K562 (cell line): Measurements from ENCODE around the gene ZNF143. TPM values are rescaled to one million over a fixed set of nuclear protein-coding genes. Genes with fewer than 3 reads are reported as not detected.

ENCODE experiments used
- ATAC-seq: fragments of 200-7000 bp; cut with Tn5 transposase; 3 replicates; pipeline ENCODE4 v1.9.1; 2020; ENCODE audit warnings: moderate library complexity
- BruUV-seq: library from RNA; stranded (reverse); fragments of 400-500 nt; replicated peaks from 2 replicates; lab custom pipeline; 2021; lab: Mats Ljungman, UMichigan
- CTCF ChIA-PET: fragments of 300-600 bp; formaldehyde crosslinking; extraction: SDS; loops from one replicate; lab custom pipeline; 2021; ENCODE audit warnings: low intra/inter-chr PET ratio; lab: Yijun Ruan, JAX
- POLR2A ChIA-PET: fragments of 300-600, 350-650 bp; sonication (Branson Sonifier 250); formaldehyde crosslinking; extraction: SDS; loops from one replicate; lab custom pipeline; 2021; ENCODE audit warnings: antibody characterized with exemption, inconsistent platforms; lab: Yijun Ruan, JAX
- DNase-seq, 4 experiments: peaks; one replicate each; pipeline versions ENCODE4 v3.0.0 to v3.0.0-alpha.2; 2011 to 2018; ENCODE audit warnings: low spot score in 3 of 4, mixed read lengths in 3 of 4; ENCODE audit errors: extremely low read depth in 1 of 4
- FAIRE-seq: peaks from 2 replicates; lab custom pipeline; 2011; peaks lifted over from hg19 to GRCh38; lab: Jason Lieb, UNC
- H2AFZ ChIP-seq: 2 replicates; pipeline ENCODE4 v1.6.0; 2011; ENCODE audit warnings: low read depth, low read length, control low read depth, inconsistent platforms
- H3K27ac ChIP-seq: fragments of 200-600 bp; 3 replicates; pipeline ENCODE4 v1.8.0; 2011; ENCODE audit warnings: low read depth, mild to moderate bottlenecking, control low read depth, inconsistent platforms, low read length, moderate library complexity, mixed read lengths; ENCODE audit errors: extremely low read depth
- H3K27me3 ChIP-seq, 2 experiments: fragments of 300-600 bp in 1 of 2; 2 replicates in 1 of 2; 3 replicates in 1 of 2; pipeline versions ENCODE4 v1.6.0 to v1.8.0; 2011; ENCODE audit warnings: inconsistent platforms in 2 of 2, low read length in 2 of 2, mild to moderate bottlenecking in 1 of 2, mixed read lengths in 1 of 2, moderate library complexity in 1 of 2; ENCODE audit not compliant: control insufficient read depth in 2 of 2, insufficient read depth in 2 of 2
- H3K36me3 ChIP-seq: fragments of 300-600 bp; 3 replicates; pipeline ENCODE4 v1.8.0; 2011; ENCODE audit warnings: mild to moderate bottlenecking, low read length, inconsistent platforms; ENCODE audit not compliant: control insufficient read depth, insufficient read depth
- H3K4me1 ChIP-seq, 2 experiments: fragments of 200-600 bp in 1 of 2; replicated peaks in 1 of 2; 2 replicates in 1 of 2; 3 replicates in 1 of 2; pipeline versions ENCODE4 v1.5.1 to v1.8.0; 2011; ENCODE audit warnings: inconsistent platforms in 2 of 2, low read length in 2 of 2, mild to moderate bottlenecking in 1 of 2, mixed read lengths in 1 of 2, moderate library complexity in 1 of 2; ENCODE audit not compliant: control insufficient read depth in 2 of 2, insufficient read depth in 2 of 2
- H3K4me2 ChIP-seq: 2 replicates; pipeline ENCODE4 v1.6.1; 2011; ENCODE audit warnings: low read length, control low read depth, inconsistent platforms, mixed read lengths; ENCODE audit not compliant: insufficient read depth
- H3K4me3 ChIP-seq: fragments of 200-600 bp; sonication (generic), shearing (Covaris generic); 2 replicates; pipeline ENCODE4 v1.5.1; 2016; ENCODE audit warnings: control low read depth, inconsistent platforms
- H3K79me2 ChIP-seq: fragments of 200-600 bp; 3 replicates; pipeline ENCODE4 v1.8.0; 2011; ENCODE audit warnings: low read length, inconsistent platforms; ENCODE audit not compliant: control insufficient read depth, insufficient read depth
- H3K9ac ChIP-seq, 2 experiments: 2 replicates each; pipeline versions ENCODE4 v1.6.0 to v1.6.1; 2011; ENCODE audit warnings: low read depth in 2 of 2, low read length in 2 of 2, control low read depth in 1 of 2, inconsistent platforms in 1 of 2, mild to moderate bottlenecking in 1 of 2, mixed read lengths in 1 of 2; ENCODE audit not compliant: insufficient read depth in 1 of 2
- H3K9me1 ChIP-seq: one replicate; pipeline ENCODE4 v1.6.0; 2011; ENCODE audit warnings: inconsistent platforms, mild to moderate bottlenecking, low read length, moderate library complexity; ENCODE audit not compliant: control insufficient read depth, insufficient read depth
- H3K9me3 ChIP-seq: replicated peaks from 2 replicates; pipeline ENCODE4 v1.5.1; 2011; ENCODE audit warnings: low read depth, low read length, inconsistent platforms; ENCODE audit not compliant: control insufficient read depth, insufficient read depth
- H4K20me1 ChIP-seq: replicated peaks from 2 replicates; pipeline ENCODE4 v1.6.1; 2011; ENCODE audit warnings: low read length, inconsistent platforms, mixed read lengths; ENCODE audit not compliant: control insufficient read depth, insufficient read depth
- ILF3 ChIP-seq: fragments of 450-650 bp; IDR thresholded peaks from 2 replicates; pipeline ENCODE4 v1.6.1; 2018; ENCODE audit warnings: antibody characterized with exemption, mild to moderate bottlenecking, moderate library complexity, borderline replicate concordance
- MCM2 ChIP-seq: fragments of 450-650 bp; IDR thresholded peaks from 2 replicates; pipeline ENCODE4 v1.6.1; 2017; ENCODE audit warnings: low read depth, mild to moderate bottlenecking
- NFATC3 ChIP-seq: fragments of 450-650 bp; IDR thresholded peaks from 2 replicates; pipeline ENCODE4 v1.6.1; 2017; ENCODE audit warnings: mild to moderate bottlenecking
- PRPF4 ChIP-seq: fragments of 200-400 bp; formaldehyde crosslinking; IDR thresholded peaks from one replicate; pipeline ENCODE4 v1.6.1; 2017; ENCODE audit warnings: low read length, low read depth, mild to moderate bottlenecking; ENCODE audit not compliant: insufficient read depth, poor library complexity, severe bottlenecking
- SP2 ChIP-seq: IDR thresholded peaks from 2 replicates; pipeline ENCODE4 v1.6.1; 2011; ENCODE audit warnings: mild to moderate bottlenecking, low read depth, low read length, moderate library complexity; ENCODE audit not compliant: poor library complexity, severe bottlenecking; ENCODE audit errors: extremely low read depth
- YY1 ChIP-seq, 3 experiments: IDR thresholded peaks; 2 replicates each; pipeline ENCODE4 v1.6.1; 2011; ENCODE audit warnings: low read length in 2 of 3, mild to moderate bottlenecking in 2 of 3, moderate library complexity in 2 of 3, borderline replicate concordance in 1 of 3, control low read depth in 1 of 3, low read depth in 1 of 3; ENCODE audit not compliant: insufficient read depth in 3 of 3, insufficient replicate concordance in 2 of 3, control insufficient read depth in 1 of 3, insufficient read length in 1 of 3; ENCODE audit errors: extremely low read depth in 1 of 3
- ZNF12 ChIP-seq: sonication (generic); formaldehyde crosslinking; IDR thresholded peaks from 2 replicates; pipeline ENCODE4 v1.4.0; 2020; ENCODE audit warnings: mild to moderate bottlenecking, missing genetic modification reagents
- WGBS: fragments of 100-300 bp; shearing (Covaris generic); methylation state at CpG from one replicate; pipeline ENCODE4 v1.1.6; 2016; ENCODE audit warnings: low coverage, mixed read lengths; ENCODE audit not compliant: insufficient coverage; ENCODE audit errors: missing lambda C conversion rate; 5-methylcytosine and 5-hydroxymethylcytosine counted together
- in situ Hi-C: fragments of 300-500 bp; cut with MboI; formaldehyde crosslinking; loops from 4 replicates; pipeline ENCODE4 v1.15.0; 2018; ENCODE audit warnings: inconsistent platforms, mixed read lengths
- intact Hi-C: fragments of 100-400 bp; cut with micrococcal nuclease; formaldehyde crosslinking; loops from 2 replicates; pipeline ENCODE4 v1.14.2; 2022
- polyA plus RNA-seq, 8 experiments: library from polyadenylated mRNA; depleted of rRNA in 4 of 8; stranded (reverse) in 5 of 8; unstranded in 3 of 8; fragments of >200 nt; fragmentation: Nextera tagmentation in 2 of 8; fragmentation: Illumina TruSeq in 1 of 8; extraction: Ambion mirVana in 2 of 8; extraction: Trizol in 1 of 8; gene quantifications; 2 replicates each; pipeline versions ENCODE4 v1.2.1 to v1.2.3, GENCODE V29; 2011 to 2014; ENCODE audit warnings: inconsistent platforms in 1 of 8, missing spikeins in 1 of 8
- total RNA-seq, 7 experiments: library from RNA; depleted of rRNA in 6 of 7; stranded (reverse); fragments of >200 nt in 6 of 7; fragmentation: Illumina TruSeq in 2 of 7; extraction: Trizol in 2 of 7; gene quantifications; 2 replicates each; pipeline versions ENCODE4 v1.2.1 to v1.2.3, GENCODE V29; 2011 to 2021; ENCODE audit warnings: low replicate concordance in 1 of 7
- TF ChIP-seq, protein P1 (sequence below): fragments of 450-650 bp; formaldehyde crosslinking; IDR thresholded peaks from 2 replicates; pipeline ENCODE4 v1.4.0; 2020; ENCODE audit warnings: mild to moderate bottlenecking, mixed read lengths
- TF ChIP-seq, protein P2 (sequence below): fragments of 450-650 bp; IDR thresholded peaks from 2 replicates; pipeline ENCODE4 v1.7.0; 2016; ENCODE audit warnings: borderline replicate concordance
- TF ChIP-seq, protein P3 (sequence below): fragments of 250-450 bp; sonication (Bioruptor Pico); IDR thresholded peaks from 2 replicates; pipeline ENCODE4 v1.8.0; 2021; ENCODE audit warnings: moderate library complexity, mild to moderate bottlenecking, inconsistent platforms

The ZNF143 gene
- total and polyA plus RNA-seq, 9 of the 15 experiments (the other 6 are each of a cell fraction or from before 2014, with no cell fraction given) = 18.4 to 58.5 (median 27.1) TPM

DNA sequence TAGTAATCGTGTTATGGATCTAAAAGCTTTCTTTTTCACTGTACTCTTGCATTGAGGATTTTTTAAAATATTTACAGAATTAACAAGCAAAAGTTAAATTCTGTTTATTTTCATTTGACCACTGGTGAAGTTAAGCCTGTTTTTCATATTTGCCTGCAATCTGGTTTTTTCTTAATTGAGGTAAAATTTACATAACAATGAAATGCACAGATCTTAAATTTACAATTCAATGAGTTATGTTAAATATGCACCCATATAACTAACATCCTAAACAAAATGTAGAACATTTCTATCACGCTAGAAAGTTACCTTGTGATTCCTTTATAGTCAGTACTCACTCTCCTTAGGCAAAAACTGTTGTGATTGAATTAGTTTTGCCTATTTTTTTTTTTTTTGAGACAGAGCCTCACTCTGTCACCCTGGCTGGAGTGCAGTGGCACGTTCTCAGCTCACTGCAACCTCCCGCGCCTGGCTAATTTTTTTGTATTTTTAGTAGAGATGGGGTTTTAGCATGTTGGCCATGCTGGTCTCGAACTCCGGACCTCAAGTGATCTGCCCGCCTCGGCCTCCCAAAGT, 58.1 kb downstream of the ZNF143 start:
- no peak for ATAC-seq
- no peak overlapping the region for H3K9ac ChIP-seq
- no peak overlapping the region for H3K27ac ChIP-seq
- intact Hi-C loops (no loop called here), in situ Hi-C loops (no loop called here)
- 88% methylated on average over 9 of the region's 9 CpGs for WGBS
- ChIA-PET POLR2A (interaction anchor here (0.7 to 1.4 kb wide), 2 partner anchors 11 to 22 kb away, joined by 3 to 8 read pairs; no protein-coding TSS in a partner anchor), CTCF (no interaction called here)
- peaks cover 34% of the 10 kb centered on the region; the same call in 2 of the 3 replicates for H3K36me3 ChIP-seq
- BruUV-seq = no TSS peak
- no peaks in the 10 kb centered on the region for H3K79me2 ChIP-seq
- no peak for DNase-seq
- no peak overlapping the region for H2AFZ ChIP-seq
- no peaks in the 10 kb centered on the region; a peak in 1 of 5 replicates for H3K4me1 ChIP-seq
- TF ChIP-seq, protein P1, sequence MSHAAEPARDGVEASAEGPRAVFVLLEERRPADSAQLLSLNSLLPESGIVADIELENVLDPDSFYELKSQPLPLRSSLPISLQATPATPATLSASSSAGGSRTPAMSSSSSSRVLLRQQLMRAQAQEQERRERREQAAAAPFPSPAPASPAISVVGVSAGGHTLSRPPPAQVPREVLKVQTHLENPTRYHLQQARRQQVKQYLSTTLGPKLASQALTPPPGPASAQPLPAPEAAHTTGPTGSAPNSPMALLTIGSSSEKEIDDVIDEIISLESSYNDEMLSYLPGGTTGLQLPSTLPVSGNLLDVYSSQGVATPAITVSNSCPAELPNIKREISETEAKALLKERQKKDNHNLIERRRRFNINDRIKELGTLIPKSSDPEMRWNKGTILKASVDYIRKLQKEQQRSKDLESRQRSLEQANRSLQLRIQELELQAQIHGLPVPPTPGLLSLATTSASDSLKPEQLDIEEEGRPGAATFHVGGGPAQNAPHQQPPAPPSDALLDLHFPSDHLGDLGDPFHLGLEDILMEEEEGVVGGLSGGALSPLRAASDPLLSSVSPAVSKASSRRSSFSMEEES (CRISPR knock-in tag) = no peak
- H3K4me3 ChIP-seq = no peak overlapping the region
- no peaks in the 10 kb centered on the region for H3K9me3 ChIP-seq
- no peaks in the 10 kb centered on the region for H3K27me3 ChIP-seq
- no peaks in the 10 kb centered on the region for H4K20me1 ChIP-seq
- H3K4me2 ChIP-seq = no peak overlapping the region
- FAIRE-seq = no peak
- H3K9me1 ChIP-seq = no peaks in the 10 kb centered on the region

DNA sequence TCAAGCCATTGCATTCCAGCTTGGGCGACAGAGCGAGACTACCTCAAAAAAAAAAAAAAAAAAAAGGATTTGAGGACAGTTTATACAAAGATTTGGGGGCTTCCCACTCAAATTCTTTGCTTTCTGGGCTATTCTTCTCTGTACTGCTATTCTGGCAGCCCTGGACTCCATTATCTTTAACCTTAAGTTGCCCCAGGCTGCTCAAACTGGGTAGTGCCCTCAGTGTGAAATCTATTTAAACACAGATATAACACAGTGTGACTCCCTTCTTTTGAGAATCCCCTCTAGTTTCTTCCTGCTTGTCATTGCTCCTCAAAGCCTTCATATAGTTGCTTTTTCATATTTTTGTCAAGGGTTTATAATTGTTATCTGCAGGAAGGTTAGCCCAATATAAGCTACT, 63.2 kb downstream of the ZNF143 start:
- no TSS peak for BruUV-seq
- CTCF ChIA-PET = no interaction called here
- no peak for ATAC-seq
- Histone ChIP-seq H3K4me2 (no peak overlapping the region), H3K9ac (no peak overlapping the region), H3K4me3 (no peak overlapping the region), H3K79me2 (no peaks in the 10 kb centered on the region), H2AFZ (no peak overlapping the region), H3K27ac (no peak overlapping the region), H3K36me3 (peaks cover 23% of the 10 kb centered on the region; the same call in 2 of the 3 replicates), H4K20me1 (no peaks in the 10 kb centered on the region), H3K9me3 (no peaks in the 10 kb centered on the region), H3K9me1 (no peaks in the 10 kb centered on the region), H3K4me1 (peaks cover 0 to 2% of the 10 kb centered on the region in 2 experiments; a peak in 4 of 5 replicates), H3K27me3 (no peaks in the 10 kb centered on the region)
- FAIRE-seq = no peak
- 100% methylated on average over 2 of the region's 2 CpGs for WGBS
- POLR2A ChIA-PET = no interaction called here
- intact Hi-C loops (no loop called here), in situ Hi-C loops (no loop called here)
- DNase-seq = no peak
- TF ChIP-seq ZNF12 (no peak), PRPF4 (no peak), SP2 (no peak), ILF3 (no peak), NFATC3 (no peak), MCM2 (no peak), YY1 (IDR thresholded peaks at IDR 0.05; ENCODE audit: borderline replicate concordance in 1 of 3, control insufficient read depth in 1 of 3, extremely low read depth in 1 of 3, insufficient read depth in 3 of 3, insufficient read length in 1 of 3, insufficient replicate concordance in 2 of 3, low read depth in 1 of 3, low read length in 2 of 3) (no peak)
- TF ChIP-seq, protein P2, sequence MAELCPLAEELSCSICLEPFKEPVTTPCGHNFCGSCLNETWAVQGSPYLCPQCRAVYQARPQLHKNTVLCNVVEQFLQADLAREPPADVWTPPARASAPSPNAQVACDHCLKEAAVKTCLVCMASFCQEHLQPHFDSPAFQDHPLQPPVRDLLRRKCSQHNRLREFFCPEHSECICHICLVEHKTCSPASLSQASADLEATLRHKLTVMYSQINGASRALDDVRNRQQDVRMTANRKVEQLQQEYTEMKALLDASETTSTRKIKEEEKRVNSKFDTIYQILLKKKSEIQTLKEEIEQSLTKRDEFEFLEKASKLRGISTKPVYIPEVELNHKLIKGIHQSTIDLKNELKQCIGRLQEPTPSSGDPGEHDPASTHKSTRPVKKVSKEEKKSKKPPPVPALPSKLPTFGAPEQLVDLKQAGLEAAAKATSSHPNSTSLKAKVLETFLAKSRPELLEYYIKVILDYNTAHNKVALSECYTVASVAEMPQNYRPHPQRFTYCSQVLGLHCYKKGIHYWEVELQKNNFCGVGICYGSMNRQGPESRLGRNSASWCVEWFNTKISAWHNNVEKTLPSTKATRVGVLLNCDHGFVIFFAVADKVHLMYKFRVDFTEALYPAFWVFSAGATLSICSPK = no peak
- TF ChIP-seq, protein P3, sequence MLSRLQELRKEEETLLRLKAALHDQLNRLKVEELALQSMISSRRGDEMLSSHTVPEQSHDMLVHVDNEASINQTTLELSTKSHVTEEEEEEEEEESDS (CRISPR knock-in tag) = no peak
